AG09319 (cell line): ENCODE measurements around the gene NTN3.

Source experiments
- DNase-seq: peaks from one replicate; pipeline ENCODE4 v3.0.0-alpha.2; 2010; ENCODE audit warnings: low read depth; ENCODE audit errors: extremely low read depth
- CTCF ChIP-seq: IDR thresholded peaks from 2 replicates; pipeline ENCODE4 v1.5.1; 2011; ENCODE audit warnings: low read depth, mild to moderate bottlenecking, inconsistent platforms, low read length, moderate library complexity

NTN3 gene

GRCh38 chr16:2489581-2489980 is 18.5 kb downstream of the NTN3 start:
- TF ChIP-seq CTCF = no peak

GRCh38 chr16:2490190-2491105 is 19.4 kb downstream of the NTN3 start:
- no peak for TF ChIP-seq CTCF
- DNase-seq = no peak

More at GRCh38 chr16:2489581-2489980, 18.5 kb downstream of the NTN3 start:
- no peak for DNase-seq

GRCh38 chr16:2492292-2492691 is 21.2 kb downstream of the NTN3 start:
- no peak for DNase-seq

GRCh38 chr16:2493605-2494004 is 22.5 kb downstream of the NTN3 start:
- DNase-seq = no peak
- no peak for TF ChIP-seq CTCF

More at GRCh38 chr16:2492292-2492691, 21.2 kb downstream of the NTN3 start:
- no peak for TF ChIP-seq CTCF

- no peak for TF ChIP-seq CTCF
- no peak for DNase-seq
Measured at GRCh38 chr16:2494616-2495015, 23.5 kb downstream of the NTN3 start.

GRCh38 chr16:2495041-2495440 is 23.9 kb downstream of the NTN3 start:
- no peak for DNase-seq
- TF ChIP-seq CTCF = no peak
